Measurements from ENCODE around the gene GCNT3. TPM values are rescaled to one million over a fixed set of nuclear protein-coding genes. Genes with fewer than 3 reads are reported as not detected.
"Not testable (repeated sequence)": the region's sequence is repeated elsewhere in the genome, so short reads cannot be mapped to it uniquely, and the experiment has no call there.

The GCNT3 gene
- total RNA-seq, 1 donor, result 0.72 TPM

DNA sequence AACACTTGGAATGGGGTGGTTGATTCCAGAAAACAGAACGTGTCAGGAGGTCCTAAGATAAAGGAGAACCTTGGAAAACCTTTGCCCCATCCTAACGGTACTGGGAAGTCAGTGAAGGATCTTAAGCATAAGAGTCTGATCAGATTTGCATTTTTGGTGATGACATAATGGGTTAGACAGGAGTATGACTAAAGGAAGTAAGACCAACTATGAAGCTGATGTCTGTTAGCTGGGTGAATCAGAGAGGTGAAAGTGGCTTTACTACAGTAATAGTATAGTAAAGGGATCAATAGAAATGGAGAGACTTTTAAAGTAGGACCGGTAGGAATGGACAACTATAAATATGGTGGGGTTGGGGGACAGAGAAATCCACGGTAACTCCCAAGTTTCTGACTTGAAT, 33.2 kb downstream of the GCNT3 start:
- TF ChIP-seq, protein P1, sequence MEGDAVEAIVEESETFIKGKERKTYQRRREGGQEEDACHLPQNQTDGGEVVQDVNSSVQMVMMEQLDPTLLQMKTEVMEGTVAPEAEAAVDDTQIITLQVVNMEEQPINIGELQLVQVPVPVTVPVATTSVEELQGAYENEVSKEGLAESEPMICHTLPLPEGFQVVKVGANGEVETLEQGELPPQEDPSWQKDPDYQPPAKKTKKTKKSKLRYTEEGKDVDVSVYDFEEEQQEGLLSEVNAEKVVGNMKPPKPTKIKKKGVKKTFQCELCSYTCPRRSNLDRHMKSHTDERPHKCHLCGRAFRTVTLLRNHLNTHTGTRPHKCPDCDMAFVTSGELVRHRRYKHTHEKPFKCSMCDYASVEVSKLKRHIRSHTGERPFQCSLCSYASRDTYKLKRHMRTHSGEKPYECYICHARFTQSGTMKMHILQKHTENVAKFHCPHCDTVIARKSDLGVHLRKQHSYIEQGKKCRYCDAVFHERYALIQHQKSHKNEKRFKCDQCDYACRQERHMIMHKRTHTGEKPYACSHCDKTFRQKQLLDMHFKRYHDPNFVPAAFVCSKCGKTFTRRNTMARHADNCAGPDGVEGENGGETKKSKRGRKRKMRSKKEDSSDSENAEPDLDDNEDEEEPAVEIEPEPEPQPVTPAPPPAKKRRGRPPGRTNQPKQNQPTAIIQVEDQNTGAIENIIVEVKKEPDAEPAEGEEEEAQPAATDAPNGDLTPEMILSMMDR (IDR thresholded peaks at IDR 0.05; ENCODE audit: extremely low read depth, low read depth, low read length), result no peak
- Histone ChIP-seq H3K36me3 (ENCODE audit: insufficient read depth, low read length) (peaks cover 24% of the 10 kb centered on the region), H3K27me3 (ENCODE audit: insufficient read depth, low read length) (no peaks in the 10 kb centered on the region), H3K4me1 (ENCODE audit: insufficient read depth, low read length) (no peaks in the 10 kb centered on the region), H2AFZ (ENCODE audit: low read length) (no peak overlapping the region), H3K79me2 (ENCODE audit: insufficient read depth, low read length) (peaks cover 6% of the 10 kb centered on the region), H3K4me2 (ENCODE audit: insufficient read depth, low read length) (no peak overlapping the region), H3K27ac (ENCODE audit: low read depth, low read length) (no peak overlapping the region), H3K9me3 (ENCODE audit: low read depth, low read length) (no peaks in the 10 kb centered on the region), H4K20me1 (ENCODE audit: insufficient read depth, low read length) (peaks cover 3% of the 10 kb centered on the region), H3K4me3 (ENCODE audit: insufficient read depth, low read length) (no peak overlapping the region)
- DNase-seq (ENCODE audit: insufficient read length, low spot score, missing footprints), result peak; percentile 32

DNA sequence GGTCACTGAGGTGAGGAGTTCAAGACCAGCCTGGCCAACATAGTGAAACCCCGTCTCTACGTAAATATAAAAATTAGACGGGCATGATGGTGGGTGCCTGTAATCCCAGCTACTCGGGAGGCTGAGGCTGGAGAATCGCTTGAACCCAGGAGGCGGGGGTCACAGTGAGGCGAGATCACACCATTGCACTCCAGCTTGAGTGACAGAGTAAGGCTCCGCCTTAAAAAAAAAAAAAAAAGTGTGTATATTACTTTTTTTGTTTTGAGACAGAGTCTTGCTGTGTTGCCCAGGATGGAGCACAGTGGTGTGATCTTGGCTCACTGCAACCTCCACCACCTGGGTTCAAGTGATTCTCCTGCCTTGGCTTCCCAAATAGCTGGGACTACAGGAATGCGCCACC, 34.2 kb downstream of the GCNT3 start:
- not testable (repeated sequence) for H3K27ac ChIP-seq (ENCODE audit: low read depth, low read length); H3K79me2 ChIP-seq (ENCODE audit: insufficient read depth, low read length); H3K4me2 ChIP-seq (ENCODE audit: insufficient read depth, low read length); H3K27me3 ChIP-seq (ENCODE audit: insufficient read depth, low read length); DNase-seq (ENCODE audit: insufficient read length, low spot score, missing footprints); H3K4me3 ChIP-seq (ENCODE audit: insufficient read depth, low read length); H4K20me1 ChIP-seq (ENCODE audit: insufficient read depth, low read length); H3K9me3 ChIP-seq (ENCODE audit: low read depth, low read length); H3K4me1 ChIP-seq (ENCODE audit: insufficient read depth, low read length); H2AFZ ChIP-seq (ENCODE audit: low read length)
- H3K36me3 ChIP-seq (ENCODE audit: insufficient read depth, low read length), result peaks cover 31% of the 10 kb centered on the region

DNA sequence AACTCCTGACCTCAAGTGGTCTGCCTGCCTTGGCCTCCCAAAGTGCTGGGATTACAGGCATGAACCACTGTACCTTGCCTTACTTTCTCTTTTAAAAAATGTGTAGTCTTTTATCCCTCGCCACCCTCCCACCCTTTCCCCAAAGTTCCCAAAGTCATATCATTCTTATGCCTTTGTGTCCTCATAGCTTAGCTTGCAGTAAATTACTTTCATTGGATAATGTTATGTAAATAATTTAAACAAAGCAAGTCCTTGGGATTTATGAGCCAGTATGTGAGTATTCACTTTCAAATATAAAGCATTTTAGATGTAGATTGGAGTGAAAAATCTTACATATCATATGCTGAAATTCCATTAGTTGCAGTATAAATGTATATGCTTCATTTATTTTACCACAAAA, 34.7 kb downstream of the GCNT3 start:
- Histone ChIP-seq H3K36me3 (ENCODE audit: insufficient read depth, low read length) (peaks cover 32% of the 10 kb centered on the region), H3K27ac (ENCODE audit: low read depth, low read length) (no peak overlapping the region), H2AFZ (ENCODE audit: low read length) (no peak overlapping the region), H3K9me3 (ENCODE audit: low read depth, low read length) (no peaks in the 10 kb centered on the region), H4K20me1 (ENCODE audit: insufficient read depth, low read length) (peaks cover 3% of the 10 kb centered on the region), H3K79me2 (ENCODE audit: insufficient read depth, low read length) (peaks cover 10% of the 10 kb centered on the region), H3K4me1 (ENCODE audit: insufficient read depth, low read length) (no peaks in the 10 kb centered on the region), H3K27me3 (ENCODE audit: insufficient read depth, low read length) (no peaks in the 10 kb centered on the region), H3K4me2 (ENCODE audit: insufficient read depth, low read length) (no peak overlapping the region), H3K4me3 (ENCODE audit: insufficient read depth, low read length) (no peak overlapping the region)
- DNase-seq (ENCODE audit: insufficient read length, low spot score, missing footprints), result no peak
- TF ChIP-seq, protein P1 (IDR thresholded peaks at IDR 0.05; ENCODE audit: extremely low read depth, low read depth, low read length), result no peak

DNA sequence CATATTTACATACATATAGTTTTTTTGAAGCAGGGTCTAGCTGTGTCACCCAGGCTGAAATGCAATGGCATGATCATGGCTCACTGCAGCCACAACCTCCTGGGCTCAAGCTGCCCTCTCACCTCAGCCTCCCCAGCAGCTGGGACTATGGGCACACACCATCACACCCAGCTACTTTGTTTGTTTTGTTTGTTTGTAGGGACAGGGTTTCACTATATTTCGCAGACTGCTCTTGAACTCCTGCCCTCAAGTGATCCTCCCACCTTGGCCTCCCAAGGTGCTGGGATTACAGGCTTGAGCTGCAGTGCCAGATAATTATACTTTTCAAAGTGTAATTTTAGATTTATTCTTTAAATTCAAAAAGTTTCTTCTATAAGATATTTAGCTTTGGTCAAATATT, 35.5 kb downstream of the GCNT3 start:
- Histone ChIP-seq H2AFZ (ENCODE audit: low read length) (no peak overlapping the region), H3K4me1 (ENCODE audit: insufficient read depth, low read length) (no peaks in the 10 kb centered on the region), H3K4me2 (ENCODE audit: insufficient read depth, low read length) (no peak overlapping the region), H3K27ac (ENCODE audit: low read depth, low read length) (no peak overlapping the region), H3K9me3 (ENCODE audit: low read depth, low read length) (no peaks in the 10 kb centered on the region), H3K4me3 (ENCODE audit: insufficient read depth, low read length) (no peak overlapping the region), H3K79me2 (ENCODE audit: insufficient read depth, low read length) (peaks cover 15% of the 10 kb centered on the region), H3K36me3 (ENCODE audit: insufficient read depth, low read length) (peaks cover 37% of the 10 kb centered on the region), H3K27me3 (ENCODE audit: insufficient read depth, low read length) (no peaks in the 10 kb centered on the region), H4K20me1 (ENCODE audit: insufficient read depth, low read length) (peaks cover 3% of the 10 kb centered on the region)
- DNase-seq (ENCODE audit: insufficient read length, low spot score, missing footprints), result no peak
- TF ChIP-seq, protein P1 (IDR thresholded peaks at IDR 0.05; ENCODE audit: extremely low read depth, low read depth, low read length), result no peak
